Measurements from ENCODE around the gene COQ4.

GRCh38 chr9:128365525-128365924, 42.9 kb downstream of the COQ4 start:
- TF ChIP-seq EZH2 (IDR thresholded peaks at IDR 0.05; ENCODE audit: borderline replicate concordance, low read depth, low read length, poor library complexity, severe bottlenecking) (no peak), CTCF (conservative IDR thresholded peaks at IDR 0.05; ENCODE audit: low read depth, low read length) (no peak)
